Stimulated activated naive CD8-positive, alpha-beta T cell treated with anti-CD3 and anti-CD28 coated beads, Interleukin-15, Interleukin-2, amounts not matched to agents 100 U/mL and 50 U/mL, for 24 hours (primary cell): ENCODE data around the gene CFAP74.

Experiments
- ATAC-seq: fragments of 150-1000 bp; cut with Tn5 transposase; one replicate; pipeline ENCODE4 v1.10.0; 2021
- DNase-seq: peaks from one replicate; pipeline ENCODE4 v3.0.0; 2021

Gene CFAP74

DNA sequence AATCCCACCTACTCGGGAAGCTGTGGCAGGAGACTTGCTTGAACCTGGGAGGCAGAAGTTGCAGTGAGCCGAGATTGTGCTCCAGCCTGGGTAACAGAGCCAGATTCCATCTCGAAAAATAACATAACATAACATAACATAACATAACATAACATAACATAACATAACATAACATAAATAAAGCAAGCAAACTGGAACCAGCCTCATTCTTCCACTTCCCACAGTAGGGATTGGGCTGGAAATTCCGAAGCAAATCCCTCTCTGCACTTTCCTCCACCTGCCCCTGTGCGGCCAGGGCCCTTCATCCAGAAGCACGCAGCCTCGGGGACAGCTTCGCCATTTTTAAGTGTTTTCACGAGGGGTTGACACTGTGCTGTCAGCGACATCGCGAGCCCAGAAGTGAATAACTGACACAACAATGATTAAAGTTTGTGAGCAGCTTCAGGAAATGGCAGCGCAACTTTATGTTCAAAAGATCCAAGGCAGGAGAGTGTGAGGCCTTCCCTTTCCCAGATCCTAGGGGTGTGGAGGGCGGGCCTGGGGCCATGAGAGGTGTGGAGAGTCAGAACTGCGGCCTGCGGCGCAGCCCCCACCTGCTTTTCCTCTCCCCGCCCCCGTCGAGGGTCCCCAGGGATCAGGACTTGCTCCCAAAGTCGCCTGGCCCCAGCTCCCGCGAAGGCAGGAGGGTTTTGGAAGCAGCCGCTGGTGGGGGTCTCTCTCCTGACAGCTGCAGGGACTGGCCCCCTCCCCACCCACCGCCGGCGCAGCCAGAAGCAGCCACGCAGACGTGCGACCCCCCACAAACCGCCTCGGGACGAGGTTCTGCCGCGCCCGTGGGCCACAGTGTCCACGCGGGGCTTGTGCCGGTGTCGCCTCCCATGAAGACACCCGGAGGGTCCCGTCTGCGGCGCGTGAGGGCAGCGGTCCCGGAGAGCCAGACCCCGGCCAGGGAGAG, 14.9 kb upstream of the CFAP74 start:
- DNase-seq (no peak), ATAC-seq (no peak)

DNA sequence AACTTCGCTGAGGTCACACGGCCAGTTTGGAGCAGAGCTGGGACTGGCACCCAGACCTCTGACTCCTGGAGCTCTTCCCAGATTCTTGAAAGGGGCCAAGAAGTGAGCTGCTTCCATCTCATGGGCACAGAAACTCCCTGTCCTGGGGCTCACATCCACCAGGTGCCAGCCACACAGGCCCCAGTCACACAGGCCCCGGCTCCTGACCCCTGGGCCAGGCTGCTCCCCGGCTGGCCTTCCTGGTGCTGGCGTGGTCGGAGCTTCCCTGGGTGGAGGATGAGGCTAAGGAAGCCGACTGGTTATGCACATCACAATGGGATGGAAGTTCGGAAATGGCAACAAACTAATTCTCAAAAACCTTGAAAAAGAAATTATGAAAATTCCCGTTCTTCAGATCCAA, 12.5 kb upstream of the CFAP74 start:
- ATAC-seq (no peak), DNase-seq (no peak)

DNA sequence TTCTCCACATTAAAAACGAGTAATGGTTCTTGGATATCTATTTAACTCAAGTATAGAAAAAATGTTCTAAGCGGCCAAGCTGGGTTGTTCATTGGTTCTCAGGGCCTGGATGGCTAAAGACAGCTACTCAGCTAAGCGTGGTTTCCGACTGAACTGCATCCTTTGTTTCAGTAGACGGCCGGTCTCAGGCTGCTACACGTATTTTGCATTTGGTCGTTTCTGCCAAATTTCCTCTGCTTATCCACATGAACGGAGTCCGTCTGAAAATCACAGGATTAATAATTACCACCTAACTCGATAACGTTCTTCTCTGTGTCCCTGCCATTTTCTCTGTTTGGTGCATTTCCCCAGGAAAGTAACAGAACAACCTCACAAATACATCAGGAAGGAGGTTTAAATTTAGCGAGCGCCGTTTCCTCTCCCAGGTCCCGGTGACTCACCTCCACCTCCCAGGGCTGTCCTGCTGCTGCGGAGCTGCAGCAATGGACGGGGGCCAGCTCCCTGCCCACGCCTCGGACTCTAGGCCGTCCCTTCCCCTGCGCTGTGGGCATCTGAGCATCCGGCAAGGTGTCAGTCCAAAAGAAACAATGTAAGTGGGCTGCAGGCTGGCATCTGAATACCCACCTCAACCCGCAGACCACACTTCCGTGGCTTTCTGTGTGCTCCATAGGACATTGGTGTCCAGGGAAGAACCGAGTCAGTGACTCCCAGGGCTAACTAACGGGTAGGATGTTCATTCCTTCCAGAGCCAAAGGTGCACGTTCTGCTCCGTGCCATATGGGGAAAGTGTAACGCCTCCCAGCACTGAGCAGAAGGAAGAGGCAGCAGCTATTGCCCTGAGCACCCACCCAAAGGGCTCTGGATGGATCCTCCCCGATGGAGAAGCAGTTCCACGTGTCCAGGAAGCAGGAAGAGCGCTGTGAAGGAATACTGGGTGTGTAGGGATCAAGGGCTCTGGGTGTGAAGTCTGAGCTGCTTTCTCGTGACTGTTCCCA, 11.5 kb upstream of the CFAP74 start:
- DNase-seq (no peak), ATAC-seq (no peak)

DNA sequence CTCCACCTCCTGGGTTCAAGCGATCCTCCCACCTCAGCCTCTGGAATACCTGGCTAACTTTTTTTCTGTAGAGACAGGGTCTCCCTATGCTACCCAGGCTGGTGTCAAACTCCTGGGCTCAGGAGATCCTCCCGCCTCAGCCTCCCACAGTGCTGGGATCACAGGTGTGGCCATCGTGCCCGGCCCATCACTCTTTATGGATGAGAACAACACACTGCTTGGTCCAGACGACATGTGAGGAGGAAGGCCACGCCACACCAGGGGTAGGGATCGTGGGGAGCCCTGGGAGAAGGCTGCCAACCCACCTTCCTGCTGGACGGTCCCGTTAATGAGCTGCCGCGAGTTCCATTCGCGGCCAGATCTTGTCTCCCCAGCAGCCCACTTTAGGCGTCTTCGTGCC, 10.6 kb upstream of the CFAP74 start:
- DNase-seq (no peak), ATAC-seq (no peak)

DNA sequence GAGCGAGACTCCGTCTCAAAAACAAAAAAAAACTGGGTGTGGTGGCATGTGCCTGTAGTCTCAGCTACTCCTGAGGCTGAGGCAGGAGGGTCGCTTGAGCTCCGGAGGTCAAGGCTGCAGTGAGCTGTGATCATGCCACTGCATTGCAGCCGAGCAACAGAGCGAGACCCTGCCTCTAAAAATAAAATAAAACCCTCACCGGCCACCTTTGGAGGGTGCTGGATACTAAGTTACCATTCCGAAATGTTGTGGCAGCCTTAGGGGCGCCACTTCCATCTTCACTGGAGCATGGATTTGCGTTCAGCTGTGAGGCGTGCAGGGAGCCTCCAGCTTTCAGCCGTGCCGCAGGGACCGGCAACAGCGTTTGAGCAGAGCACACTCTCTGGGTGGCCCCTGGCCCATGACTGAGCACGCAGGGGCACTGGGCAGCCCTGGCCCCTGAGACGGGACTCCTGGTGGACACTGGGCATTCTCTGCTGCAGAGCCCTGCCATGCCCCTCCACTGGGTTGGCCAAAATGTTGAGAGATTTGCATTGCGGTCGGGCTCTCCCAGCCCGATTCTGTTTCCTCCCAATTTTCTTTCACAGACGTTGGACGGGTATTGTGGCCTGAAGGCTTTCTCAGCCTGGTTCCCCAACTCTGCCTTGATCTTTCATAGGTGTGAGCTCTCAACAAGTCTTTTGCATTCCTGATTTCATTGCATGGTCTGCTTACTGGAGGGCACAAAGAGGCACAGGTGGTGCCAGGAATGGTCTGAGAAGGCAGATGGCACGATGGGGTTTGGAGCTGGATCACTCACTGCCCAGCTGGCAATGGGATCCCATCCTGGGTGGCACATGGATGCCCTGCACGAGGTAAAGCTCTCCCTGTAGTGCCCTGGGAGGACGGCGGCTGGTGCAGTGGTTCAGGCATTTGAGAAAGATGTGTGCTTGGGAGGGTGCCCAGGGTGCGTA, 5.8 kb upstream of the CFAP74 start:
- no peak for ATAC-seq
- no peak for DNase-seq

DNA sequence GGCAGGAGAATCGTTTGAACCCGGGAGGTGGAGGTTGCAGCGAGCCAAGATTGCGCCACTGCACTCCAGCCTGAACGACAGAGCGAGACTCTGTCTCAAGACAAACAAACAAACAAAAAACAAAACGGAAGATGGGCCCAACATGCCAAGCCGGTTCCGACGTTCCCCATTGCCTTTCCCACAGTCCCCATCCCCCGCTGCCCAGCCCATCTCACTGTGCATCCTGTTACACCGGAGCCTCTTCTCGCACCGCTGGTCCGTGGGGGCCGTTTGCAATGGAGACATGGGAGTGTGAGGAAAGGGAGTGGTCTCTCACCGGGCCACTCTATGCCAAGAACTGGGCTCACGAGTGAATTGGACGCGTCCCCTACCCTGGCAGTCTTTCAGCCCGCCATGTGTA, 1.3 kb upstream of the CFAP74 start:
- DNase-seq (no peak), ATAC-seq (no peak)

DNA sequence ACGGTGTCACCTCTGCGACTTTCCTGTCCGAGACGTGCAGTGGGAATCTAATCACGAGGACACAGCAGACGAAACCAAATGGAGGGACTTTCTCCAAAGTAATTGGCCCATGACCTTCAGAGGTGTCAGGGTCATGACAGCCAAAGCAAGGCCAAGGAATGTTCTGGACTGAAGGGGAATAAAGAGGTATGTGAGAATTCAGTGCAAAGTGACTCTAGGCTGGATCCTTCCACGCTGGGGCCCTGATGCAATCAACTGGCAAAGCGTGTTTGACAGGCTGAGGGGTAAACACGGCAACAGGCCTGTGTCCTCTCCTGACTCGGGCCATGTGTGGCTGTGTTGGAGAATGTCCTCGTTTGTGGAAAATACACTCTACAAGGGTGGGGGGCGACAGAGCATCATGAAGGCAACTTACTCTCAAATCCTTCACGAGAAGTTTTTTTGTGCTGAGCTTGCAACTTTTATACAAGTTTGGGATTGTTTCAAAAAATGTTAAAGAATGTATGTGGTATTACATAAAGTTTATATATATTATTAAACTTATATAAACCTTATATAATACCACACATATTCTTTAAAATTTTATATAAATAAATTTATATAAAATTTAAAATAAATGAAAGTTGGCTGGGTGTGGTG, 1.7 kb downstream of the CFAP74 start:
- no peak for DNase-seq
- ATAC-seq, result no peak

DNA sequence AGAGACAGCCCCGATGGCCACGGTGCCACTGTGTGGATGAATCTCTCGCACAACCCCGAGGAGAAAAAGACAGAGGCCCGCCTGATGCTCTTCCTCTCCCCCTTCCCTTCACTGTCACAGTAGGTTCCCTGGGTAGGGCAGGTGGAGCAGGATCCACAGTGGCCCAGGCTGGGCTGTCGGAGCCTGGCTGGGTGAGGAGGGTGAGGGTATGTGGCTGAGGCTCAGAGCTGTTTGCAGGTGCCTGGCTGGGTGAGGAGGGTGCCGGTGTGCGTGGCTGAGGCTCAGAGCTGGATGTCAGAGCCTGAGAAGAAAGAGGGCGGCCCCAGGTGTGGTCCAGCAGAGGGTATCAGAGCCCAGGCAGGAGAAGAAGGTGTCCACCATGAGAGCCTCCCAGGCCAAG, 2.7 kb downstream of the CFAP74 start:
- ATAC-seq, result no peak
- DNase-seq, result no peak

DNA sequence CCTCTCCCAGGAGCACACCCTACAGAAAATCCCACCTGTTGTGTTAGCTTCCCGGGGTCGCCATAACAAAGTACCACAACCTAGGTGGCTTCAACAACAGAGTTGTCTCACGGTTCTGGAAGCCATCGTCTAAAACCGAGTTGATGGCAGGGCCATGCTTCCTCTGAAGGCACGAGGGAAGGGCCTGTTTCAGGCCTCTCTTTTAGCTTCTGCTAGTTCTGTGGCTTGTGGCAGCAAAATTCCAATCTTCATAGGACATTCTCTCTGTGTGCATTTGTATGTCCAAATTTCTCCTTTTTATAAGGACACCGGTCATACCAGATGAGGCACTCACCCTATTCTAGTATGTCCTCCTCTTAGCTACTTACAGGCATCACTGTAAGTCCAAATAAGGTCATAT, 3.2 kb downstream of the CFAP74 start:
- no peak for DNase-seq

DNA sequence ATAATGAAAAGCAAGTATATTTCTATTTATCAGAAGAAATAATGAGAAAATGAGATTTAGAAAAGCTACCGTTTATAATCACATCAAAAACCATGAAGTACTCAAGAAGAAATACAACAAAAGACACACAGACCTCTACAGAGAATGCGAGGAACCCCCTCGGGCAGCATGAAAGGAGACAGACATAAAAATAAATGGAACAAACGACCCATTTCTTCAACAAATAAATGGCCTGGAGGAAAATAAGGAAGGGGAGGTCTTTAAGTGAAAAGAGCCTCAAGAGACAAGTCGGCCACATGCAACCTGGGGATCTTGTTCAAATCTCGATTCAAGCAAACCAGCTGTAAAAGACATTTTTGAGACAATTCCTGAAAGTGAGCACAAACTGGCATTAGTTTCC, 6.0 kb downstream of the CFAP74 start:
- ATAC-seq (no peak), DNase-seq (no peak)

More for the DNA sequence above, 3.2 kb downstream of the CFAP74 start:
- ATAC-seq, result no peak

DNA sequence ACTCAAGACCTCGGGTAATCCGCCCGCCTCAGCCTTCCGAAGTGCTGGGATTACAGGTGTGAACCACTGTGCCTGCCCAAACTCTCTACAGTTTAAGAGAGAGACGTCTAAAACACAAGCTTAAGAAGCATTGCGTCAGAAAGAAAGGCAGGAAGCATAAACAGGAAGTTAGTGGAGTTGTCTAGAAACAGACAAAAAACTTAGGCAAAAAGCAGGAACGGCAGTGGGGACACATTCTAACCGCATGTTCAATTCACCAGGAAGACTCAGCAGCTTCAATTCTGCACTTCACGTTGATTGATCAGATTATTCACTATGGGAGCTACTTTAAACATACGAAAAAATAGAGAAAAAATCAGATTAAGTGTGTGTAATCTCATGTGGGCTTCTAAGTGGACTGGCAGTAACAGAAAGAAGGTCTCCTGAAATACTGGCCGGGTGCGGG, 7.4 kb downstream of the CFAP74 start:
- DNase-seq (no peak), ATAC-seq (no peak)

DNA sequence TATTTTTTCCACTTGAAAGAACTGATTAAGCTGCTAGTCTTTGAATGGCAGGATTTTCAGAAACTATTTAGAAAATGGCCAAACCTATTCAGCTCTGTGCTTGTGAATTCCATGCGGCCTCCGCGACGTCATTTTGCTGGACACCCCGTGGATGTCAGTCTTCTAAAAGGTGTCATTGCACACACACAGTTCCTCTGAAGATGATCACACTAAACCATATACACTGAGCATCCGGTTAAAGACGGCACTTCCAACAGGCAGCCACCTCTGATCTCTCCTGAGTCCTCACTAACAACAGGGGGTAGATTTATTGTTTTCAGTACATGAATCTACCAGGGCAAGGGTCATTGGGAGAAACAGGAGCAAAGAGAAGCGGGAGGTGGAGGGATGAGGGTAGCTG, 9.1 kb downstream of the CFAP74 start:
- ATAC-seq (no peak), DNase-seq (no peak)

DNA sequence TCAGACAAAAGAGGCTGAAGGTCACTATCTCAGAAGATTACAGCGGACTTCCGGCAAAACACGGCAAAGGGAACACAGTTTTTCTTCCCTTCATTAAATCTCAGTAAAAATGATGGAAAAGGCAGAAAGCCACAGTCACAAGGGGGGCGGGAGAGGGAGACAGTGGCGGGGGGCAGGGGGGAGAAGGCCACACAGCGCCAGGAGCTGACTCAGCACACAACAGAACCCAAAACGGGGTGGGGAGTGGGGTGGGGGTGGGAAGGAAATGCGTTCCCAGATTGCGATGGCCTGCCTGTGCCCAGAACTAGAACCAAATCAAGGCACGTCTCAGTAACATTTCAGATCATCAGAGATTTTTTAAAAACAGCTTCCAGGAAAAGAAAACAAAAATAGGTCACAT, 13.4 kb downstream of the CFAP74 start:
- ATAC-seq (no peak), DNase-seq (no peak)

DNA sequence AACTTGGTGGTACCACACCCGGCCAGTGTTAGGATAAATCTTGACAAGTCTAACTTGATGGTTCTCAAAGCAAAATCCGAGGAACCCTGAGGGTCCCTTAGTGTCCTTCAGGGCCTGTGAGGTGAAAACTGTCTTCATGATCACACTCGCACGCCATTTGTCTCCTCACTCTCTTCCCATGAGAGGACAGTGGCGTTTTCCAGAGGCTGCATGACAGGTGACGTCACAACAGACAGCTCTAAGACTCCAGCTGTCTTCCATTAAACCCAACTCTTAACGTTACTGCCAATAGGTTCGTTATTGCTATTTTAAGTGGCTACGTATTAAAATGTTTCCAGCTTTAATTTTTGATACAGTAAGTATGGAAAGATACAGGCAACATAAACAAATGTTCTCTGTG, 13.8 kb downstream of the CFAP74 start:
- no peak for ATAC-seq

DNA sequence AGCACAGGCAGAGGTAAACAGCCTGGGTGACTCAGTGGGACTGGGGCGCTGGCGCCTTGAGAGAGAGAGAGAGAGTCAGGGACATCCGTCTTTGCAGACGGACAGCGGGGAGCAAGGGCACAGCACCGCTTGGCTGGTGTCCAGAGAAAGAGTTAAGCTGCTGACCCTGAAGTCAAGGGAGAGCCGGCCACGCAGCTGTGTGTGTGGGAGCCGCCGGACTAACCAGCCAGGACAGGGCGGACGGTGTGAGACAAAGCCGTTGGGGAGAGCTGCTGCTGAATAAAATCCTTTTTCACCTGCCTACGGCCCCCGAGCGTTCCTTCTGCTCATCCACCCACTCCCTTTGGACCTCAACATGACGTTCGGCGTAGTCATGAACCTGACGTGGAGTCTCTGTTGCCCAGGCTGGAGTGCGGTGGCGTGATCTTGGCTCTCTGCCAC, 14.5 kb downstream of the CFAP74 start:
- ATAC-seq (no peak), DNase-seq (no peak)

More for the DNA sequence above, 13.8 kb downstream of the CFAP74 start:
- DNase-seq, result no peak

DNA sequence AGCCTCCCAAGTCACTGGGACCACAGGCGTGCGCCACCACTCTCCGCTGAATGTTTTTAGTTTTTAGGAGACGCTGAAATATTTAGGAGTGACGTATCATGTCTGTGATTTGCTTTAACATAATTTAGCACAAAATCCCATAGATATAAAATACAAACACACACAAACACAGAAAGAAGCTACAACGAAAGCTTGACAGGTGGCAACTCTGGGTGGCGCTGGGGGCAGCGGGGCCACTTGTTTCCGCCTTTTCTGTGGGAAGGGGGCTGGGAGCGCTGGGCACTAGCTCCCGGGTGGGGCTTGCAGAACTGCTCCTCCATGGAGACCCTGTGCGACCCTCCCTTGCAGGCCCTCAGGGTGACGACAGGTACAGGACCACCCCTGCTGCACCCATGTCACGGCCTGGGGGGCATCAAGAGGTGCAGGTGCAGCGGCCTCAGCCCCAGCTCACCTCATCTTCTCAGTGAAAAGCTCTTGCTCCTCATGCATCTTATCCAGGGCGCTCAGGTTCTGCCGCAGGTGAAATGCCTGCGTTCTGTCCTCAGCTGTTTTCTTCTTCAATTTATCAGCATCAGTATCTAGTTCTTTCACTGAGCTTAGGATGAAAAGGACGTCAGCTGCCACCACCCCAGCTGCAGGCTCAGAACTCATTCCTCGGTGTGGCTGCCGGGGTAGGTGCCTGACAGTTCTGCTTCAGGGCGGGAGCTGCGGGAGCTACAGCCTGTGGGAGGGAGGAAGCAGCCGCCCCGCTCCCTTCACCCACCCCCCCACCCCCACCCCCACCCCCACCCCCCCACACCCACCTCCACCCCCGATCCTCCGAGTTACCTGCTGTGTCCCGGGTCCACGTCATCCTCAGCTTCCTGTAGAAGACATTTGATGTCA, 15.3 kb downstream of the CFAP74 start:
- DNase-seq, result no peak
- ATAC-seq, result no peak

DNA sequence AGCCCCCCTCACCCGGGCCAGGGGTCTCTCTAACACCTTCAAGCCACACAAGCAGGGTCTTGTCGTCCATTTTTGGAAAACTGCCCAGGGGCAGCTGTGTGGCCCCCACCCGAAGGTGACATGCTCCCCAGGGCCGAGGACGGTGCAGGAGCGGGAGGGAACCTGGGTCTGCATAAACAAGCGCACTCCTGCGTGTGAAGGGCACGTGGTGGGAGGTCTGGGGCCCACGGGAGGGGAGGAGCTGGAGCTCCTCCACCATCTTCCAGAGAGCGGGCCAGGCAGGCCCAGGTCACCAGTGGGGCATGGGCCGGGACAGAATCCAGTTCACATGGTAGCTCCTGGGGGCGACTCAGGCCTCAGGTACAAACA, 16.5 kb downstream of the CFAP74 start:
- ATAC-seq (no peak), DNase-seq (no peak)

DNA sequence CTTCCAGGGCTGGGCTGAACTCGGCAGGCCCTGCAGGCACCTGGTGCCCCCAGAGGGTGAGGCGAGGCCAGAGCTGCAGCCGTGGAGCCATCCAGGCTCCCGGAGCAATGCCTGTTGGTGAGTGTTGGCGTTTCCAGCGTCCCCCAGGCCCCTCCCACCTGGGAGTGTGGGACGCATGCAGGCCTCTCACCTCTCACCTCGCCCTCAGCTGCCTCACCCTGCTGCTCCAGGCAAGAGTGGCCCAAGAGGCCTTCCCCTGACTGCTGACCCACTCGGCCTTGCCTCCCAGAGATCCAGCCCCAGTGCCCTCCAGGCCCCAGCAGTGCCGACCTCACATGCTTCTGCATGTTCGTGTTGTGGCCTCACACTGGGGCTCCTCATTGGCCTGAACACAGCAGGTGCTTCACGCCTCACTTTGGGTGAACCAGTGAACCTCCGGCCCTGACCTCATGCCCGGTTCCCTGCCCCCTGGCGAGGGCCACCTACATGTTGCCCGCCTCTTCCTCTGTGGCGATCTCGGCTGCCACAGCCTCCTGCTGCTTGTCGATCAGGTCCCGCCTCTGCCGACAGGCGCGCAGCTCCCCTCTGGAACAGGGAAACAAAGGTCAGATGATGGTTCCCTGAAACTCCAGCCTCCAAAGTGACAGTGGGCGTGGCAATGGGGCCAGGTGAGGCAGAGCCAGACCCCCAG, 17.0 kb downstream of the CFAP74 start:
- DNase-seq (no peak), ATAC-seq (no peak)

DNA sequence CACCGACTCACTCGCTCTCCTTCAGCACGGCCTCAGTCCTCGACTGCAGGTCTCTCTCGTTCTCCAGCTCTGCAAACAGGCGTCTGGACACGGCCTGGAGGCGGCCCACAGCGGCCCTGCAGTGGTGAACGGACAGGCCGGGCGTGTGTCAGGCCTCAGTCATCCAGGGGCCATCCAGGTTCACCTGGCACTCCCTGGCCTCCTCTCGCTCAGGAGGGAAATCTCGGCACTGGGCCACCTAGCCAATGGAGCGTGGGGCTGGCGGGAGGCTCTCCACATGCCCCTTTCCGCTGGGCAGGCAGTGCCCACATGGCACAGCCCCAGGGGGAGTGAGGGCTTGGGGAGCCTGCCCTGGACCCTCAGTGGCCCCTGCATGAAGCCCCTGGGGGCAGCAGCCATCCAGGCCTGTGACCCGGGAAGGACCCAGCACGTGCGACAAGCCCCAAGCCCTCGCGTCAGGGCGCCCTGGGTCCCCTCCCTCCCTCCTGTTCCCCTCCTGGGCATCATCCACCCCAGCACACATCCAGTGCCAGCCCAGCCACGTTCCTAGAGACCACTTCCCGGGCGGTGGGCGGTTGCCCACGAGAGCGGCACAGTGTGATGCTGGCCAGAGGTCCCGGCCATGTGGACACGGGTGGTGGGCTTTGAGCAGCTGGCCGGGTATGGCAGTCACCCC, 18.1 kb downstream of the CFAP74 start:
- no peak for ATAC-seq

More for the DNA sequence above, 18.1 kb downstream of the CFAP74 start:
- no peak for DNase-seq
